SK-N-SH (cell line): Measurements from ENCODE around the gene DOK3. TPM values are rescaled to one million over a fixed set of nuclear protein-coding genes. Genes with fewer than 3 reads are reported as not detected.

Experiments used
- CTCF ChIA-PET: fragments of 300-600, 350-600 bp; formaldehyde crosslinking; extraction: SDS; loops from one replicate; lab custom pipeline; 2021; lab: Yijun Ruan, JAX
- POLR2A ChIA-PET: fragments of 350-600 bp; sonication (Branson Sonifier 250); formaldehyde crosslinking; extraction: SDS; loops from one replicate; lab custom pipeline; 2020; ENCODE audit warnings: antibody characterized with exemption, inconsistent platforms; lab: Yijun Ruan, JAX
- DNase-seq: peaks from one replicate; pipeline ENCODE4 v3.0.0; 2012
- H2AFZ ChIP-seq: fragments of 200-600 bp; sonication (generic); 2 replicates; pipeline ENCODE4 v1.8.1; 2016; ENCODE audit warnings: antibody characterized with exemption, mild to moderate bottlenecking, low read depth
- H3F3A ChIP-seq: fragments of 200-600 bp; sonication (generic); replicated peaks from 2 replicates; pipeline ENCODE3; 2016; ENCODE audit warnings: antibody characterized with exemption, mild to moderate bottlenecking; ENCODE audit not compliant: insufficient read depth
- H3K27ac ChIP-seq, 2 experiments: fragments of 200-500 bp in 1 of 2; fragments of 200-600 bp in 1 of 2; sonication (Bioruptor generic) in 1 of 2; sonication (generic), shearing (Covaris generic) in 1 of 2; 2 replicates each; pipeline versions ENCODE4 v1.5.1 to v1.6.1; 2014 to 2016; ENCODE audit warnings: low read depth in 2 of 2, inconsistent platforms in 1 of 2, low read length in 1 of 2, mild to moderate bottlenecking in 1 of 2, mixed read lengths in 1 of 2
- H3K27me3 ChIP-seq: fragments of 200-600 bp; sonication (generic), shearing (Covaris generic); 2 replicates; pipeline ENCODE4 v1.6.1; 2016; ENCODE audit warnings: mixed run types; ENCODE audit not compliant: insufficient read depth
- H3K36me3 ChIP-seq, 2 experiments: fragments of 200-500 bp in 1 of 2; fragments of 200-600 bp in 1 of 2; sonication (Bioruptor generic) in 1 of 2; sonication (generic) in 1 of 2; replicated peaks in 1 of 2; 2 replicates each; pipeline versions ENCODE3 to v1.5.1; 2014 to 2016; ENCODE audit warnings: low read length in 1 of 2, mild to moderate bottlenecking in 1 of 2; ENCODE audit not compliant: insufficient read depth in 2 of 2, control insufficient read depth in 1 of 2
- H3K4me1 ChIP-seq, 2 experiments: fragments of 200-500 bp in 1 of 2; fragments of 200-600 bp in 1 of 2; sonication (Bioruptor generic) in 1 of 2; sonication (generic), shearing (Covaris generic) in 1 of 2; 2 replicates each; pipeline versions ENCODE4 v1.5.1 to v1.6.1; 2014 to 2016; ENCODE audit warnings: low read depth in 1 of 2, low read length in 1 of 2, mixed run types in 1 of 2; ENCODE audit not compliant: insufficient read depth in 2 of 2, control insufficient read depth in 1 of 2
- H3K4me2 ChIP-seq: fragments of 200-600 bp; sonication (generic), shearing (Covaris generic); 2 replicates; pipeline ENCODE4 v1.6.1; 2017; ENCODE audit warnings: mixed run types
- H3K4me3 ChIP-seq, 2 experiments: fragments of 200-500 bp in 1 of 2; fragments of 200-600 bp in 1 of 2; sonication (Bioruptor generic) in 1 of 2; sonication (generic), shearing (Covaris generic) in 1 of 2; 2 replicates each; pipeline versions ENCODE4 v1.5.1 to v1.8.1; 2014 to 2016; ENCODE audit warnings: low read depth in 2 of 2, inconsistent platforms in 1 of 2, low read length in 1 of 2, mild to moderate bottlenecking in 1 of 2, mixed read lengths in 1 of 2, moderate library complexity in 1 of 2
- H3K79me2 ChIP-seq: fragments of 200-600 bp; sonication (generic); 2 replicates; pipeline ENCODE4 v1.8.1; 2017; ENCODE audit warnings: mild to moderate bottlenecking; ENCODE audit not compliant: insufficient read depth
- H3K9ac ChIP-seq: fragments of 200-600 bp; sonication (generic); 2 replicates; pipeline ENCODE4 v1.6.1; 2017; ENCODE audit warnings: mixed run types
- H3K9me2 ChIP-seq: fragments of 200-600 bp; sonication (generic); 2 replicates; pipeline ENCODE4 v1.6.1; 2017; ENCODE audit warnings: mixed run types
- H3K9me3 ChIP-seq: fragments of 200-600 bp; sonication (generic); 2 replicates; pipeline ENCODE4 v1.6.1; 2017; ENCODE audit warnings: mixed run types, mild to moderate bottlenecking, moderate library complexity
- H4K20me1 ChIP-seq: fragments of 200-600 bp; sonication (generic); 2 replicates; pipeline ENCODE4 v1.6.1; 2017; ENCODE audit warnings: mild to moderate bottlenecking, mixed run types; ENCODE audit not compliant: insufficient read depth
- CHD2 ChIP-seq: fragments of 150-350 bp; IDR thresholded peaks from 2 replicates; pipeline ENCODE4 v1.6.1; 2018; ENCODE audit warnings: low read length; ENCODE audit not compliant: partially characterized antibody
- EZH2phosphoT487 ChIP-seq: fragments of 200-600 bp; sonication (generic); IDR thresholded peaks from 2 replicates; pipeline ENCODE4 v1.6.1; 2017; ENCODE audit warnings: low read depth, mixed run types, mild to moderate bottlenecking, antibody characterized with exemption, moderate library complexity, borderline replicate concordance
- FOSL2 ChIP-seq: IDR thresholded peaks from 2 replicates; pipeline ENCODE4 v1.4.0; 2012; ENCODE audit warnings: low read depth, mild to moderate bottlenecking, moderate library complexity, borderline replicate concordance
- GABPA ChIP-seq: IDR thresholded peaks from 2 replicates; pipeline ENCODE4 v1.4.0; 2012; ENCODE audit warnings: low read depth, mild to moderate bottlenecking
- GATA2 ChIP-seq: sonication (generic); formaldehyde crosslinking; IDR thresholded peaks from 2 replicates; pipeline ENCODE4 v1.5.0; 2020; ENCODE audit warnings: mild to moderate bottlenecking, missing genetic modification reagents
- JUND ChIP-seq: IDR thresholded peaks from 2 replicates; pipeline ENCODE4 v1.4.0; 2012
- MAX ChIP-seq: IDR thresholded peaks from 2 replicates; pipeline ENCODE4 v1.4.0; 2012; ENCODE audit warnings: low read depth
- POLR2AphosphoS5 ChIP-seq: IDR thresholded peaks from 2 replicates; pipeline ENCODE4 v1.6.1; 2012; ENCODE audit warnings: low read depth, low read length
- RFX5 ChIP-seq: IDR thresholded peaks from 2 replicates; pipeline ENCODE4 v1.6.1; 2012; ENCODE audit warnings: mild to moderate bottlenecking, improper control_type of control experiment, low read length
- SMC3 ChIP-seq: IDR thresholded peaks from 2 replicates; pipeline ENCODE4 v1.6.1; 2012; ENCODE audit warnings: low read depth, low read length, improper control_type of control experiment
- TAF1 ChIP-seq: IDR thresholded peaks from 2 replicates; pipeline ENCODE4 v1.6.1; 2012; ENCODE audit warnings: low read depth, mild to moderate bottlenecking, low read length, moderate library complexity, borderline replicate concordance
- TEAD4 ChIP-seq: IDR thresholded peaks from 2 replicates; pipeline ENCODE4 v1.4.0; 2012; ENCODE audit warnings: mild to moderate bottlenecking, borderline replicate concordance; ENCODE audit not compliant: insufficient read depth
- WGBS: methylation state at CpG from one replicate; pipeline ENCODE4 v1.1.6; 2017; ENCODE audit warnings: low lambda C conversion rate; 5-methylcytosine and 5-hydroxymethylcytosine counted together
- polyA plus RNA-seq, 3 experiments: library from polyadenylated mRNA; depleted of rRNA; stranded (reverse); fragments of >200 nt; gene quantifications; 2 replicates each; pipeline ENCODE4 v1.2.3, GENCODE V29; 2012
- TF ChIP-seq, protein P1 (sequence below): fragments of 200-600 bp; sonication (generic); IDR thresholded peaks from 2 replicates; pipeline ENCODE4 v1.6.1; 2017; ENCODE audit warnings: antibody characterized with exemption, mild to moderate bottlenecking, moderate library complexity
- TF ChIP-seq, protein P2 (sequence below): IDR thresholded peaks from 2 replicates; pipeline ENCODE4; 2012
- TF ChIP-seq, protein P3 (sequence below): IDR thresholded peaks from 2 replicates; pipeline ENCODE4 v1.4.0; 2012; ENCODE audit warnings: low read depth, borderline replicate concordance
- TF ChIP-seq, protein P4 (sequence below): IDR thresholded peaks from 2 replicates; pipeline ENCODE4 v1.4.0; 2012; ENCODE audit warnings: low read depth, borderline replicate concordance

DOK3 gene
- polyA plus RNA-seq, 1 of the 3 experiments (the other 2 are of a cell fraction) = 2.2 TPM

- ChIA-PET CTCF (interaction anchor here (0.7 to 15.9 kb wide), 40 partner anchors 10 to 388 kb away, joined by 3 to 228 read pairs (median 7); partner anchors contain the start of genes DBN1, DDX41, DOK3 and PRR7), POLR2A (interaction anchor here (1.5 to 3.0 kb wide), 3 partner anchors 30 to 112 kb away, joined by 5 to 13 read pairs (median 8); no protein-coding TSS in a partner anchor)
- H3K4me2 ChIP-seq = no peak overlapping the region
- H3K36me3 ChIP-seq = no peaks in the 10 kb centered on the region
- no peak overlapping the region for H2AFZ ChIP-seq
- H4K20me1 ChIP-seq = no peaks in the 10 kb centered on the region
- no peak overlapping the region for H3K4me3 ChIP-seq
- peaks cover 3% of the 10 kb centered on the region; the same call in 1 of the 2 replicates for H3K79me2 ChIP-seq
- H3K9me2 ChIP-seq = no peaks in the 10 kb centered on the region
- H3K4me1 ChIP-seq = peaks cover 0 to 23% of the 10 kb centered on the region in 2 experiments; a peak in 2 of 4 replicates
- no peak overlapping the region for H3K9ac ChIP-seq
- no peak for DNase-seq
- H3K9me3 ChIP-seq = no peaks in the 10 kb centered on the region
- H3K27ac ChIP-seq = no peak overlapping the region
- H3F3A ChIP-seq = peaks cover 6% of the 10 kb centered on the region
- TF ChIP-seq POLR2AphosphoS5 (no peak), CHD2 (no peak), FOSL2 (no peak), JUND (no peak), MAX (no peak), EZH2phosphoT487 (no peak), GATA2 (no peak), GABPA (no peak), TAF1 (no peak), TEAD4 (no peak), SMC3 (no peak), RFX5 (no peak)
- TF ChIP-seq, protein P1, sequence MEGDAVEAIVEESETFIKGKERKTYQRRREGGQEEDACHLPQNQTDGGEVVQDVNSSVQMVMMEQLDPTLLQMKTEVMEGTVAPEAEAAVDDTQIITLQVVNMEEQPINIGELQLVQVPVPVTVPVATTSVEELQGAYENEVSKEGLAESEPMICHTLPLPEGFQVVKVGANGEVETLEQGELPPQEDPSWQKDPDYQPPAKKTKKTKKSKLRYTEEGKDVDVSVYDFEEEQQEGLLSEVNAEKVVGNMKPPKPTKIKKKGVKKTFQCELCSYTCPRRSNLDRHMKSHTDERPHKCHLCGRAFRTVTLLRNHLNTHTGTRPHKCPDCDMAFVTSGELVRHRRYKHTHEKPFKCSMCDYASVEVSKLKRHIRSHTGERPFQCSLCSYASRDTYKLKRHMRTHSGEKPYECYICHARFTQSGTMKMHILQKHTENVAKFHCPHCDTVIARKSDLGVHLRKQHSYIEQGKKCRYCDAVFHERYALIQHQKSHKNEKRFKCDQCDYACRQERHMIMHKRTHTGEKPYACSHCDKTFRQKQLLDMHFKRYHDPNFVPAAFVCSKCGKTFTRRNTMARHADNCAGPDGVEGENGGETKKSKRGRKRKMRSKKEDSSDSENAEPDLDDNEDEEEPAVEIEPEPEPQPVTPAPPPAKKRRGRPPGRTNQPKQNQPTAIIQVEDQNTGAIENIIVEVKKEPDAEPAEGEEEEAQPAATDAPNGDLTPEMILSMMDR = no peak
- TF ChIP-seq, protein P2, sequence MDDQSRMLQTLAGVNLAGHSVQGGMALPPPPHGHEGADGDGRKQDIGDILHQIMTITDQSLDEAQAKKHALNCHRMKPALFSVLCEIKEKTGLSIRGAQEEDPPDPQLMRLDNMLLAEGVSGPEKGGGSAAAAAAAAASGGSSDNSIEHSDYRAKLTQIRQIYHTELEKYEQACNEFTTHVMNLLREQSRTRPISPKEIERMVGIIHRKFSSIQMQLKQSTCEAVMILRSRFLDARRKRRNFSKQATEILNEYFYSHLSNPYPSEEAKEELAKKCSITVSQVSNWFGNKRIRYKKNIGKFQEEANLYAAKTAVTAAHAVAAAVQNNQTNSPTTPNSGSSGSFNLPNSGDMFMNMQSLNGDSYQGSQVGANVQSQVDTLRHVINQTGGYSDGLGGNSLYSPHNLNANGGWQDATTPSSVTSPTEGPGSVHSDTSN = no peak
- TF ChIP-seq, protein P3, sequence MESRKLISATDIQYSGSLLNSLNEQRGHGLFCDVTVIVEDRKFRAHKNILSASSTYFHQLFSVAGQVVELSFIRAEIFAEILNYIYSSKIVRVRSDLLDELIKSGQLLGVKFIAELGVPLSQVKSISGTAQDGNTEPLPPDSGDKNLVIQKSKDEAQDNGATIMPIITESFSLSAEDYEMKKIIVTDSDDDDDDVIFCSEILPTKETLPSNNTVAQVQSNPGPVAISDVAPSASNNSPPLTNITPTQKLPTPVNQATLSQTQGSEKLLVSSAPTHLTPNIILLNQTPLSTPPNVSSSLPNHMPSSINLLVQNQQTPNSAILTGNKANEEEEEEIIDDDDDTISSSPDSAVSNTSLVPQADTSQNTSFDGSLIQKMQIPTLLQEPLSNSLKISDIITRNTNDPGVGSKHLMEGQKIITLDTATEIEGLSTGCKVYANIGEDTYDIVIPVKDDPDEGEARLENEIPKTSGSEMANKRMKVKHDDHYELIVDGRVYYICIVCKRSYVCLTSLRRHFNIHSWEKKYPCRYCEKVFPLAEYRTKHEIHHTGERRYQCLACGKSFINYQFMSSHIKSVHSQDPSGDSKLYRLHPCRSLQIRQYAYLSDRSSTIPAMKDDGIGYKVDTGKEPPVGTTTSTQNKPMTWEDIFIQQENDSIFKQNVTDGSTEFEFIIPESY = no peak
- TF ChIP-seq, protein P4, sequence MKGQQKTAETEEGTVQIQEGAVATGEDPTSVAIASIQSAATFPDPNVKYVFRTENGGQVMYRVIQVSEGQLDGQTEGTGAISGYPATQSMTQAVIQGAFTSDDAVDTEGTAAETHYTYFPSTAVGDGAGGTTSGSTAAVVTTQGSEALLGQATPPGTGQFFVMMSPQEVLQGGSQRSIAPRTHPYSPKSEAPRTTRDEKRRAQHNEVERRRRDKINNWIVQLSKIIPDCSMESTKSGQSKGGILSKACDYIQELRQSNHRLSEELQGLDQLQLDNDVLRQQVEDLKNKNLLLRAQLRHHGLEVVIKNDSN = no peak
- H3K27me3 ChIP-seq = no peaks in the 10 kb centered on the region
- WGBS = 73% methylated on average over 9 of the region's 9 CpGs
These were observed 7.5 kb downstream of the DOK3 start for GRCh38 chr5:177501874-177502678.
